Esophagus (tissue), 2 donors: ENCODE measurements around the gene PDZD8. TPM values are rescaled to one million over a fixed set of nuclear protein-coding genes. Genes with fewer than 3 reads are reported as not detected.

Source experiments
- H3K27ac ChIP-seq, 2 donors: one replicate each; pipeline ENCODE4 v1.5.1; 2013; ENCODE audit warnings: low read depth in 2 of 2, mild to moderate bottlenecking in 2 of 2, inconsistent platforms in 1 of 2, low read length in 1 of 2, moderate library complexity in 1 of 2
- H3K27me3 ChIP-seq, 2 donors: one replicate each; pipeline ENCODE4 v1.6.1; 2013; ENCODE audit warnings: low read length in 2 of 2, control low read depth in 1 of 2, mild to moderate bottlenecking in 1 of 2; ENCODE audit not compliant: insufficient read depth in 2 of 2, control insufficient read depth in 1 of 2
- H3K36me3 ChIP-seq, 2 donors: one replicate each; pipeline ENCODE4 v1.6.1; 2013; ENCODE audit warnings: low read length in 1 of 2; ENCODE audit not compliant: control insufficient read depth in 2 of 2, insufficient read depth in 2 of 2
- H3K4me1 ChIP-seq, 2 donors: one replicate each; pipeline ENCODE4 v1.6.1; 2013; ENCODE audit warnings: low read length in 1 of 2; ENCODE audit not compliant: control insufficient read depth in 2 of 2, insufficient read depth in 2 of 2
- H3K4me3 ChIP-seq, 2 donors: one replicate each; pipeline ENCODE4 v1.5.1; 2013; ENCODE audit warnings: low read length in 2 of 2, mild to moderate bottlenecking in 2 of 2, low read depth in 1 of 2, moderate library complexity in 1 of 2
- H3K9me3 ChIP-seq, 2 donors: one replicate each; pipeline ENCODE4 v1.6.1; 2013; ENCODE audit warnings: mild to moderate bottlenecking in 2 of 2, low read depth in 1 of 2, low read length in 1 of 2, moderate library complexity in 1 of 2; ENCODE audit not compliant: control insufficient read depth in 2 of 2, insufficient read depth in 1 of 2
- WGBS, 2 donors: extraction: QIAGEN DNeasy Blood & Tissue Kit; methylation state at CpG; one replicate each; pipeline ENCODE4 v1.1.7; 2013; 5-methylcytosine and 5-hydroxymethylcytosine counted together
- polyA plus RNA-seq, 2 donors: library from polyadenylated mRNA; stranded (reverse); fragments of 200-250 nt; gene quantifications; one replicate each; pipeline ENCODE4 v1.2.3, GENCODE V29; 2013
- donor health status: healthy with polysubstance abuse.
- donor health status: Bipolar disorder and iron deficiency.

Gene PDZD8
- polyA plus RNA-seq, 2 donors, result 2.9 to 6.8 TPM

GRCh38 chr10:117334926-117335325, 40.3 kb downstream of the PDZD8 start:
- Histone ChIP-seq H3K4me1 (no peaks in the 10 kb centered on the region), H3K36me3 (peaks cover 0 to 3% of the 10 kb centered on the region in 2 donors), H3K27me3 (no peaks in the 10 kb centered on the region), H3K9me3 (no peaks in the 10 kb centered on the region), H3K27ac (no peak overlapping the region), H3K4me3 (no peak overlapping the region)

GRCh38 chr10:117334066-117334465, 41.2 kb downstream of the PDZD8 start:
- no peaks in the 10 kb centered on the region for H3K9me3 ChIP-seq
- WGBS, 2 donors, result 98 to 99% methylated on average over 2 of the region's 2 CpGs
- H3K4me1 ChIP-seq, result no peaks in the 10 kb centered on the region
- no peak overlapping the region for H3K27ac ChIP-seq
- no peaks in the 10 kb centered on the region for H3K27me3 ChIP-seq
- no peaks in the 10 kb centered on the region for H3K36me3 ChIP-seq
- no peak overlapping the region for H3K4me3 ChIP-seq

DNA sequence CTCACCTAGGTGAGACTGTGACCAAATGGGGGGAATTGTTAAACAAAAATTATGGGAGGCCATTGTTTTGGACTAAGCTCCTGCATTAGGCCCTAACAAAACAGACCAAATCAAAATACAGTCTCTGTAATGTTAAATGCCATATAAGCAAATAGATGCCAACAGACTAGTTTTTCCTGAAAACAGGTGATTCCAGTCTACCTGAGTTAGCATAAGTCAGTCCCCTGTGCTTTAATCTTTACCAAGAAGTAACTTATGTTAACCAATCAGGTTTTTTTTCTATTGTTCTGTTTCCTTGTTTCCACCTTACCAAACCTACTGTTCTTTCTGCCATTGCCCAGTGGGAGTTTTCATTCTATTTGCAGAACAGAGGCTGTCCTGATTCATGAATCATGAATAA, 48.0 kb downstream of the PDZD8 start:
- H3K27ac ChIP-seq, result peak overlapping the region in 1 of 2 donors; percentile 42
- no peaks in the 10 kb centered on the region for H3K4me1 ChIP-seq
- H3K27me3 ChIP-seq, result no peaks in the 10 kb centered on the region
- no peaks in the 10 kb centered on the region for H3K9me3 ChIP-seq
- no peaks in the 10 kb centered on the region for H3K36me3 ChIP-seq
- H3K4me3 ChIP-seq, result no peak overlapping the region

DNA sequence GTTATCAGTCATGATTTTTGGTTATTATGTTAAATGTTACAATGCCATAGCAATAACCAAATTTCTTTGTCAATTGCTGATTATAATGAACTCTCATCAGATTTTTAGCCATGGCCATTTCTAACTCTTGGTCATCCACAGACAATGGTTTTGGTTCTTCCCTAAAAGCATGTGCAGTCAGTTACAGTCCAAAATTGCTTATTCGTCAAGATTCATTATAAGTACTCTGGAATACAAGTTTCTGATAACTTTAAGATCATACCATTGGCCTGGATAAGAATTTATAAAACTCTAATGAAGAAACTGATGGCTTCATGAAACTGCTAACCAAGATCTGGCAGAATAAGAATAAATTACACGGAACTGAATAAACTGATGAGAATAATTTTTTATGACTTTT, 50.9 kb downstream of the PDZD8 start:
- Histone ChIP-seq H3K9me3 (no peaks in the 10 kb centered on the region), H3K4me1 (no peaks in the 10 kb centered on the region), H3K4me3 (no peak overlapping the region), H3K27ac (no peak overlapping the region), H3K27me3 (no peaks in the 10 kb centered on the region), H3K36me3 (no peaks in the 10 kb centered on the region)
- WGBS, 2 donors, result 96 to 97% methylated on average over 2 of the region's 2 CpGs

DNA sequence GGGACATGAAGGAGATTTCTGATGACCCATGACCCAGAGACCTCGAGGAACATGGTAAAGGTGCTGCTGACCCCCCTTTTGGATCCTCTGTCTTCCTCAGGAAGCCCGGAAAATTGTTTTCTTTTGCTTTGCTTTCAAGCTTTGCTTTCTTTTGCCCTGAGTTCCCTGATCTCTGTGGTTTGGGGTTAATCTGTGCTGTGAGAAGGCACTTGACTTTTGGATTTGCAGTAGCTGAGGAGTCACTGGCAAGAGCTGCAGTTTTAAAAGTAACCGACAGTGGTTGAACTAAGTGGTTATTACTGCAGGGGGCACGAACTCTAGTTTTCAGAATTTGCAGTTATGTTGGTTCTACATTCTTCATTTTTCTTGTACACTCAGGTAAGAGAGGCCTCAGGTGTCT, 53.0 kb downstream of the PDZD8 start:
- H3K36me3 ChIP-seq, result no peaks in the 10 kb centered on the region
- no peaks in the 10 kb centered on the region for H3K9me3 ChIP-seq
- H3K27ac ChIP-seq, result no peak overlapping the region
- no peak overlapping the region for H3K4me3 ChIP-seq
- H3K4me1 ChIP-seq, result no peaks in the 10 kb centered on the region
- 76% methylated on average over 4 of the region's 4 CpGs for WGBS, 2 donors
- H3K27me3 ChIP-seq, result no peaks in the 10 kb centered on the region

DNA sequence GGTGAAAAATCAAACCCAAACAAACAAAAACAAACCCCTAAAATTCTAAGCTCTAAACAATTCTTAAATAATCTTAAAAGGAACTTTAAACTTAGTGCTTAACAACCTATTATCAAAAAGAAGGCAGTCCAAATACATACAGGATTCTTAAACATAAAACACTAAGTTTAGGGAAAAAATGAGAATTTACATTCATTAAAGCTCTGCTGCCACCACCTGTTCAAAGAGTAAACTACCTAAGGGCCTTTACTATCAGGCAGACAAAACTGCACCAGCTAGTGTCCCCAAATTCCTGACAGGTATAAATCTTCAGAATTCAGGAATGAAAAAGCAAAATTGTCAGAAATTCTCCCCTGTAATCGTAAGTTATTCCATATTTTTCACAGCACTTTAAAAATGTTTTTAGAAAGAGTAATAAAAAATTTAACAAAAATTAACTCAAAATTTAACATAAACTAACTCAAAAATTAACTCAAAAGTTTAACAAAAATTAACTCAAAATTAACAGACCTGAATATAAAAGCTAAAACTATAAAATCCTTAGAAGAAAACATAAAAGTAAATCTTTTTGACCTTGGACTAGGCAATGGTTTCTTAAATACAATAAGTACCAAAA, 55.1 kb downstream of the PDZD8 start:
- Histone ChIP-seq H3K4me3 (no peak overlapping the region), H3K36me3 (no peaks in the 10 kb centered on the region), H3K9me3 (no peaks in the 10 kb centered on the region), H3K27me3 (no peaks in the 10 kb centered on the region), H3K4me1 (no peaks in the 10 kb centered on the region), H3K27ac (no peak overlapping the region)
- WGBS, 2 donors, result 63 to 76% methylated on average over 1 of the region's 1 CpG

GRCh38 chr10:117318909-117319308, 56.3 kb downstream of the PDZD8 start:
- Histone ChIP-seq H3K4me1 (no peaks in the 10 kb centered on the region), H3K27me3 (no peaks in the 10 kb centered on the region), H3K9me3 (no peaks in the 10 kb centered on the region), H3K27ac (no peak overlapping the region), H3K4me3 (no peak overlapping the region), H3K36me3 (no peaks in the 10 kb centered on the region)

DNA sequence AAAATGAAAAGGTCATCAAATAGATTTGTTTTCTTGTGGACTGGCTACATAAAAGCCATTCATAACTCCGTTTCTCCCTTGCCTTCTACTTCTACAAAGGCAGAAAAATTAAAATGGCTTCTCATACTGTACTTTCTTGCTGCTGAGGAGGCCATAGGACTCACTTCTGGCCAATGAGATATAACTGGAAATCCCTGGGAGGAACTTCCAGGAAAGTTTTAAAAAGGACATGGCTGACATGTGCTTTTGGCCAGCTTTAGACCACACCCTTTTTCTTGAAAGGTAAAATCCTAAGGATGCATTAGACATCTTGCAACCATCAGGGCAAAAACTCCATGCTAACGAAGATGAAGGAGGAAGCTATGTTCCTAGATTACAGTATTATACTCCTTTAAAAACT, 58.5 kb downstream of the PDZD8 start:
- no peaks in the 10 kb centered on the region for H3K27me3 ChIP-seq
- H3K27ac ChIP-seq, result no peak overlapping the region
- no peaks in the 10 kb centered on the region for H3K4me1 ChIP-seq
- H3K9me3 ChIP-seq, result no peaks in the 10 kb centered on the region
- H3K36me3 ChIP-seq, result peaks cover 0 to 3% of the 10 kb centered on the region in 2 donors
- no peak overlapping the region for H3K4me3 ChIP-seq
- 91 to 96% methylated on average over 2 of the region's 2 CpGs for WGBS, 2 donors

DNA sequence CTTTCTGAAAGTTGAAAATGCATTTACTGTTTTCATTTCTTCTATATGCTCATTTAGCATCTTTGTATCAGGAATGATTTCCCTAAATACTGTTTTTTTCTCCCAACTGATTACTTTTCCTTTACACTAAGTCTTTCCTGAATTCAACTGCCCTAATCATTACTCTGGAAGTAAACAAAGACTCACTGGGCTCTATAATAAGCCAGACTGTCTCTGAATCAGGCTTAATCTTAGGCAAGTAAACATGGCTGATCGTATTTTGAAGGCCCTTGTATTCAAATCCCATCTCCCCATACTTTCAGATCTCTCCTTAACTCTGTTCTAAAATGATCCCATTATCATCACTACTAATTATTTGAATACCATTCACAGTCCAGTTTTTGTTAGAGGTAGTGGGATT, 61.6 kb downstream of the PDZD8 start:
- H3K4me3 ChIP-seq, result no peak overlapping the region
- peaks cover 0 to 3% of the 10 kb centered on the region in 2 donors for H3K36me3 ChIP-seq
- no peaks in the 10 kb centered on the region for H3K4me1 ChIP-seq
- no peaks in the 10 kb centered on the region for H3K9me3 ChIP-seq
- H3K27ac ChIP-seq, result no peak overlapping the region
- no peaks in the 10 kb centered on the region for H3K27me3 ChIP-seq
- 82 to 98% methylated on average over 1 of the region's 1 CpG for WGBS, 2 donors

DNA sequence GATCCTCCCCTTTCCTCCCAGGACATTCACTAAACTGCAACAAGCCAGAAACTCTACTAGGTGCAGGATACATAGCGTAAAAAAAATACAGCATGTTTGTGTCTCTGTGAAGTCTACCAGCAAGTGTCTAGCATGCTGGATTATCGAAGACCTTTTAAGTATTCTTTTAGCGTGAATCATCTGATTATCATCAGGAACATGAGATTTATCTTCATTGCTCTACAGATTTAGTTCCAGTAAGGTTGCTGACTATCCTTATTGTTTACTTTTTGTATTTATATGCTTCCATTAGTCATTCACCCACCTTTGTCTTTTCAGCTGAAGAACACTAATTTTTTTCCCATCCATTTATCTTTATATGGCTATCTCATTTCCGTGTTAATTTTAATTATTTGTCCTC, 62.8 kb downstream of the PDZD8 start:
- 81 to 92% methylated on average over 4 of the region's 4 CpGs for WGBS, 2 donors
- Histone ChIP-seq H3K36me3 (peaks cover 0 to 3% of the 10 kb centered on the region in 2 donors), H3K27me3 (no peaks in the 10 kb centered on the region), H3K4me3 (no peak overlapping the region), H3K9me3 (no peaks in the 10 kb centered on the region), H3K4me1 (no peaks in the 10 kb centered on the region), H3K27ac (no peak overlapping the region)
